BE2C (cell line): ENCODE data around the gene PAFAH2.

ENCODE experiments used
- DNase-seq: peaks from one replicate; pipeline ENCODE4 v3.0.0-alpha.2; 2020
- H3K27me3 ChIP-seq: fragments of 250-450 bp; sonication (Bioruptor Pico); 2 replicates; pipeline ENCODE4 v1.5.1; 2020; ENCODE audit warnings: mild to moderate bottlenecking
- H3K36me3 ChIP-seq: fragments of 250-450 bp; sonication (Bioruptor Pico); 2 replicates; pipeline ENCODE4 v1.5.1; 2020; ENCODE audit warnings: mild to moderate bottlenecking
- H3K4me1 ChIP-seq: fragments of 250-450 bp; sonication (Bioruptor Pico); 2 replicates; pipeline ENCODE4 v1.5.1; 2020
- H3K4me3 ChIP-seq: 2 replicates; pipeline ENCODE4 v1.5.1; 2011; ENCODE audit warnings: low read depth, low read length
- H3K9me3 ChIP-seq: fragments of 250-450 bp; sonication (Bioruptor Pico); 2 replicates; pipeline ENCODE4 v1.5.1; 2020
- CTCF ChIP-seq: IDR thresholded peaks from 2 replicates; pipeline ENCODE4 v1.5.1; 2012; ENCODE audit warnings: mild to moderate bottlenecking, low read depth, low read length

The PAFAH2 gene

GRCh38 chr1:26037904-26038303 is 40.0 kb upstream of the PAFAH2 start:
- H3K4me1 ChIP-seq = no peaks in the 10 kb centered on the region
- TF ChIP-seq CTCF = no peak

GRCh38 chr1:26036756-26037281 is 39.0 kb upstream of the PAFAH2 start:
- no peak overlapping the region for H3K4me3 ChIP-seq
- DNase-seq = no peak
- no peaks in the 10 kb centered on the region for H3K27me3 ChIP-seq
- H3K9me3 ChIP-seq = no peaks in the 10 kb centered on the region
- no peak for TF ChIP-seq CTCF
- H3K4me1 ChIP-seq = no peaks in the 10 kb centered on the region
- no peaks in the 10 kb centered on the region for H3K36me3 ChIP-seq

More at GRCh38 chr1:26037904-26038303, 40.0 kb upstream of the PAFAH2 start:
- Histone ChIP-seq H3K27me3 (peaks cover 1% of the 10 kb centered on the region; the same call in 1 of the 2 replicates), H3K4me3 (no peak overlapping the region), H3K36me3 (no peaks in the 10 kb centered on the region), H3K9me3 (no peaks in the 10 kb centered on the region)
- no peak for DNase-seq

- H3K4me3 ChIP-seq = peak overlapping the region; percentile 80
- TF ChIP-seq CTCF = peak; percentile 75
- H3K36me3 ChIP-seq = no peaks in the 10 kb centered on the region
- no peaks in the 10 kb centered on the region for H3K4me1 ChIP-seq
- peak; percentile 77 for DNase-seq
- no peaks in the 10 kb centered on the region for H3K27me3 ChIP-seq
- H3K9me3 ChIP-seq = no peaks in the 10 kb centered on the region
Measured at GRCh38 chr1:26035959-26036755, 38.3 kb upstream of the PAFAH2 start.

- peak; percentile 93 for DNase-seq
- Histone ChIP-seq H3K4me1 (no peaks in the 10 kb centered on the region), H3K9me3 (no peaks in the 10 kb centered on the region), H3K36me3 (no peaks in the 10 kb centered on the region), H3K4me3 (peak overlapping the region; percentile 80), H3K27me3 (no peaks in the 10 kb centered on the region)
- TF ChIP-seq CTCF = no peak
Measured at GRCh38 chr1:26035203-26035958, 37.5 kb upstream of the PAFAH2 start.

GRCh38 chr1:26034504-26035202 is 36.8 kb upstream of the PAFAH2 start:
- Histone ChIP-seq H3K4me3 (peak overlapping the region; percentile 80), H3K27me3 (no peaks in the 10 kb centered on the region), H3K36me3 (no peaks in the 10 kb centered on the region), H3K4me1 (no peaks in the 10 kb centered on the region), H3K9me3 (no peaks in the 10 kb centered on the region)
- no peak for DNase-seq
- TF ChIP-seq CTCF = no peak
